Endothelial cell of coronary artery (primary cell): ENCODE data around the gene RNF44. TPM values are rescaled to one million over a fixed set of nuclear protein-coding genes. Genes with fewer than 3 reads are reported as not detected.

Source experiments
- total RNA-seq: library from RNA; depleted of rRNA; stranded (reverse); fragments of >200 nt; gene quantifications from 2 replicates; pipeline ENCODE4 v1.2.3, GENCODE V29; 2014

Gene RNF44
- 3.5 and 4.0 TPM in 2 replicates for total RNA-seq

DNA sequence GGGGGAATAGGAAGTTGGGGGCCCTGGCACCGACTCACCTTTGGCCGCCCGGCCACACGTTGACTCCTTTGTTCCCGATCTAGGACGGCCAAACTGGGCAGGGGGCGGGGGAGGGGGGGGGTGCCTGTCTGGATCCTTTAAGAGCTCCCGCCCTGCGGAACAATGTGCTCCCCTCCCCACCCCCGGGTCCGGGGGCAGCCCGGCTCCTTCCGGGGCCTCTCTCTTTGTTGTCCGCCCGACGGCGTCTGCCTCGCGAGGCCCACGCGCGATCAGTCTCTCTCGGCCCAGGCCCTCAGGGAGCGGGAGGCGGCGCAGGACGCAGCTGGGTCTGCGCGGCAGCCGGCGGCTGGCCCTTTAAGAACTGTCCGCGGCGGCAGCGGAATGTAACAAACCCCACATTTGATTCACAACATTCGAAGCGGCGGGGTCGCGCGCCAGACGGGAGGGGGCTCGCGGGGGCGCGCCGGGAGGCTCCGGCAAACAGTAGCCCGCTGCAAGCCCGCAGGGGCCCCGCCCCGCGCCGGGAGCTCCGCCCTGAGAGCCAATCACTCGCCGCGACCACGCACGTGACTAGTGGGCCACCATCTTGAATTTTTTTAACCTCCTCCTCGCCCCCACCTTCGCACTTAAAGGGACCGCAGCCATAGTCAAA, at the start of gene RNF44:
Gene RNF44, minus strand, starts transcription at position 501 of the 652 bp plus-strand sequence. CDS start 4,930 bp downstream, outside the sequence.

DNA sequence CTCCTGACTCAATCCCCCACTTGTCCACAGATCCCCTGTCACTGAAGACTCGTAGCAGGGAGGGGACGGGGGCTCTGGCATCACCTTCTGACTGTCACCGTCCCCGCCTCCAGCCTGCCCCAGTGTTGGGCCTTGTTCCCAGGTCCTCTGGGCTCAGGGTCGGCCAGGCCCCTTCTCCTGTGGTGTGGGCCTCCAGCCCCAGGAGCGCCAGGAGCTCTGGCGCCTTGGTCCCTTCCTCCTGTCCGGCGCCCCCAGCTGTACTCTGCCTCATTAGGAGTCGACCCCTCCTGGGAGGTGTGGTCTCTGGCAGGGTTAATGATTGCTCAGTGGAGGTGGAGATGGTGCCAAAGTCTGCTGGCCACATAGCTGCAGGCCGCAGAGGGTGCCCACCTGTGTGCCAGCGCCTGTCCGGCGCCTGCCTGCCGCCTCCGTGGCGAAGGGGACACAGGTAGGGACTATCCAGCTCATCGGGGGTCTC, 11.8 kb upstream of the RNF44 start, which contains the start of gene CDHR2:
Gene CDHR2, plus strand, starts transcription at position 376 of the 478 bp plus-strand sequence. CDS start 16,011 bp downstream, outside the sequence.

Other genes starting within 250 kb of the RNF44 start
- 65.6 and 77.7 TPM in 2 replicates for gene KIAA1191, start 175.6 kb downstream of the RNF44 start, total RNA-seq
- 6.1 and 16.4 TPM in 2 replicates for gene ARL10, start 171.9 kb downstream of the RNF44 start, total RNA-seq
- 27.9 and 42.7 TPM in 2 replicates for gene NOP16, start 148.8 kb downstream of the RNF44 start, total RNA-seq
- gene HIGD2A, start 148.7 kb downstream of the RNF44 start, total RNA-seq: 24.7 and 28.1 TPM in 2 replicates
- gene CLTB, start 120.9 kb downstream of the RNF44 start, total RNA-seq: 123 and 142 TPM in 2 replicates
- 34.9 and 36.1 TPM in 2 replicates for gene FAF2, start 89.0 kb downstream of the RNF44 start, total RNA-seq
- gene CDHR2, start 11.9 kb upstream of the RNF44 start, total RNA-seq: not detected in 2 replicates
- gene GPRIN1, start 72.8 kb upstream of the RNF44 start, total RNA-seq: 3.1 and 5.7 TPM in 2 replicates
- gene SNCB, start 93.1 kb upstream of the RNF44 start, total RNA-seq: 0.09 TPM in 1 of 2 replicates, not detected in the other
- not detected in 2 replicates for gene EIF4E1B, start 93.3 kb upstream of the RNF44 start, total RNA-seq
- gene TSPAN17, start 110.1 kb upstream of the RNF44 start, total RNA-seq: 40.5 and 41.3 TPM in 2 replicates